DND-41 (cell line): ENCODE measurements around the gene SND1.

Source experiments
- CTCF ChIP-seq: IDR thresholded peaks from 2 replicates; pipeline ENCODE4 v1.5.1; 2012; ENCODE audit warnings: borderline replicate concordance, low read length, moderate library complexity, mild to moderate bottlenecking; ENCODE audit not compliant: poor library complexity, severe bottlenecking; ENCODE audit errors: extremely low read depth
- EZH2 ChIP-seq: IDR thresholded peaks from 3 replicates; pipeline ENCODE4 v1.6.1; 2012; ENCODE audit warnings: borderline replicate concordance, low read depth, mild to moderate bottlenecking, moderate library complexity, low read length, inconsistent platforms; ENCODE audit not compliant: severe bottlenecking

GRCh38 chr7:127802845-127803244 lies 150.9 kb downstream of the SND1 start:
- TF ChIP-seq CTCF (no peak), EZH2 (no peak)
